OCI-LY1 (cell line): Measurements from ENCODE around the gene PTTG1.

ENCODE experiments used
- EZH2 ChIP-seq: fragments of 200-600 bp; sonication (generic), shearing (Covaris generic); IDR thresholded peaks from 2 replicates; pipeline ENCODE4 v1.8.0; 2017; ENCODE audit warnings: borderline replicate concordance, mixed run types, mild to moderate bottlenecking, antibody characterized with exemption, low read length, moderate library complexity, mixed read lengths
- TF ChIP-seq, protein P1 (sequence below): fragments of 200-600 bp; sonication (generic), shearing (Covaris generic); IDR thresholded peaks from 2 replicates; pipeline ENCODE4 v1.5.1; 2017; ENCODE audit warnings: mild to moderate bottlenecking, antibody characterized with exemption, low read length, moderate library complexity, mixed read lengths

GRCh38 chr5:160462167-160462566 lies 40.5 kb downstream of the PTTG1 start:
- TF ChIP-seq, protein P1, sequence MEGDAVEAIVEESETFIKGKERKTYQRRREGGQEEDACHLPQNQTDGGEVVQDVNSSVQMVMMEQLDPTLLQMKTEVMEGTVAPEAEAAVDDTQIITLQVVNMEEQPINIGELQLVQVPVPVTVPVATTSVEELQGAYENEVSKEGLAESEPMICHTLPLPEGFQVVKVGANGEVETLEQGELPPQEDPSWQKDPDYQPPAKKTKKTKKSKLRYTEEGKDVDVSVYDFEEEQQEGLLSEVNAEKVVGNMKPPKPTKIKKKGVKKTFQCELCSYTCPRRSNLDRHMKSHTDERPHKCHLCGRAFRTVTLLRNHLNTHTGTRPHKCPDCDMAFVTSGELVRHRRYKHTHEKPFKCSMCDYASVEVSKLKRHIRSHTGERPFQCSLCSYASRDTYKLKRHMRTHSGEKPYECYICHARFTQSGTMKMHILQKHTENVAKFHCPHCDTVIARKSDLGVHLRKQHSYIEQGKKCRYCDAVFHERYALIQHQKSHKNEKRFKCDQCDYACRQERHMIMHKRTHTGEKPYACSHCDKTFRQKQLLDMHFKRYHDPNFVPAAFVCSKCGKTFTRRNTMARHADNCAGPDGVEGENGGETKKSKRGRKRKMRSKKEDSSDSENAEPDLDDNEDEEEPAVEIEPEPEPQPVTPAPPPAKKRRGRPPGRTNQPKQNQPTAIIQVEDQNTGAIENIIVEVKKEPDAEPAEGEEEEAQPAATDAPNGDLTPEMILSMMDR = no peak
- TF ChIP-seq EZH2 = no peak
